GM21390 (cell line): Measurements from ENCODE around the gene GPR63.

Experiments used
- ATAC-seq: cut with Tn5 transposase; IDR thresholded peaks from one replicate; pipeline ENCODE4 v1.9.1; 2021; ENCODE audit not compliant: unreplicated experiment

The GPR63 gene

DNA sequence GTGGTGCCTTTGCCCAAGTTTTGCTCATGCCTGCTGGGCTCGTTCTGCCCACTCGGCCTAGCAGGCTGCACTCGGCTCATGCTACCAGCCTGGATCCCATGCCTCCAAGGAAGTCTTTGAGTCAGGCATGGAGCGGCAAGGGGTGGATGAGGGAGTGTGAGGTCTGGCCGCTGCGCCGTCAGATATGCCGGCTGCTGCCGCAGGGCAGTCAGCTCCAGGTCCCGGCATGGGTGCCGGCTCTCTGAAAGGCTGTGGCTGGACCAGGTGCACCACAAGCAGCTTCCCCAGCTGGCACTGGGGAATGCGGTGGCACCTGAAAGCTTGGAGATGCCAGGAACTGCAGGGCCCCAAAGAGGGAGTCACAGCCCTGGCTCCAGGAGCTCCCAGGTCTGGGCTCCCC is 75.5 kb downstream of the GPR63 start:
- ATAC-seq: no peak

DNA sequence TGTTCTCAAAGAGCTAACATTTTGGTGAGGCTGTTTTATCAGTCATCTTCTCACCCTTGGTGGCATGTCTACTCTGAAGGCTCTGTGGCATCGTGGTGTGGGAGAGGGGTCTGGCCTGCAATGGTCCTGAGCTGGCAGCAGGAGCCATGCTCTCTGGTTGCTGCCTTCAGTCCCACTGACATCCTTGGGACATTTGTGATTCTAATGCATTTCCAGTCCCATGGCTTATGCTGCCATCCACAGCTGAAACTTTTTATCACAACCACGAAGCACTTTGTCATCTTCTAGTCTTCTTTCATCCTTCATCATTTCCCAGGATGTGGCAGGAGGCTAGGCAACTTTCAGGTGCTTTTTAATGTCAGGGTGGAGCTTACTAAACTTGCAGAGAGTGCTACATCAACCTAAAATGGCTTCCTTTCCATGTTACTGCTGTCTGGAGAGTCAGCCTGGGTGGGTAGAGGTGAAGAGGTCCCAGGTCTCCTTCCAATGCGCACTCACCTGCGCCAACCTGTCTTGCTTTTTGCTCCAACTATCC is 77.1 kb downstream of the GPR63 start:
- ATAC-seq: no peak

DNA sequence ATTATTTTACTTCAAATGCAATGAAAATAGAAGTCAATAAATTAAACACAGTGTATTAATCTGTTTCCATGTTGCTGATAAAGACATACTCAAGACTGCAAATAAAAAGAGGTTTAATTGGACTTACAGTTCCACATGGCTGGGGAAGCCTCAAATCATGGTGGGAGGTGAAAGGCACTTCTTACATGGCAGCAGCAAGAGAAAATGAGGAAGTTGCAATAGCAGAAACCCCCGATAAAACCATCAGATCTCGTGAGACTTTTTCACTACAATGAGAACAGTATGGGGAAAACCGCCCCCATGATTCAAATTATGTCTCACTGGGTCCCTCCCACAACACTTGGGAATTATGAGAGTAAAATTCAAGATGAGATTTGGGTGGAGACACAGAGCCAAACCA is 82.2 kb downstream of the GPR63 start:
- no peak for ATAC-seq

DNA sequence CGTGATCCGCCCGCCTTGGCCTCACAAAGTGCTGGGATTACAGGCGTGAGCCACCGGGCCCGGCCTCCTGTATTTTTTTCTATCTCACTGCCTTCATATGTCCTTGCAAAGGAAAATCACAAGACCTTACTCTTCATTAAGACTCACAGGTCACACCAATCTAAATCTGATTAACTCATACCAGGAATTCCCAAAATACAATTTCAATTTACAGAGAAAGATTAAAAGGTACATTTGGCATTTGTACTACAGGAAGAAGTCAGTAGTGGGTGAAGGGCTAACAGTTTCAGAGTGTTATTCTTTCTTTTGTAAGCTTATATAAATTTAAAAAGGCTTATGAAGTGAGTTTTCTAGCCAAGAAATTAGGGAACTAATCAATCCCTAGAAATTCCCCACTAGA is 87.4 kb downstream of the GPR63 start:
- no peak for ATAC-seq
